ENCODE data around the gene REXO5.

Gene REXO5

DNA sequence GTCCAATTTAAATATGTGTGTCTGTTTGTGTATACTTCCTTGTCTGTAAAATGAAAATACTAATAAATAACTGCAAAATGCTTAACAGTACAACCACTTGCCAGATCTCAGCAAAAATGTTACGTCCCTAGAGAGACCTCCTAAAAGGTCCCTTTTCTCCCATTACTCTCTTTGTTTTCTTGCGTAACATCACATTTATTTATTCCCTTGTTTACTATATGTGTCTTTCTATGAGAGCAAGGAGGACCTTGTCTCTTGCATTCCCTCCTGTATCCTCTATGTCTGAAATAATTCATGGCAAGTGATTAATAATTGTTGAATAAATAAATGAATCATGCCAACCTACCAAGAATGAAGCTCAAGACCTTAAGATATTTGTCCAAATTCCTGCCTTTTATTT, 40.6 kb upstream of the REXO5 start:
- TF ChIP-seq, protein P1, sequence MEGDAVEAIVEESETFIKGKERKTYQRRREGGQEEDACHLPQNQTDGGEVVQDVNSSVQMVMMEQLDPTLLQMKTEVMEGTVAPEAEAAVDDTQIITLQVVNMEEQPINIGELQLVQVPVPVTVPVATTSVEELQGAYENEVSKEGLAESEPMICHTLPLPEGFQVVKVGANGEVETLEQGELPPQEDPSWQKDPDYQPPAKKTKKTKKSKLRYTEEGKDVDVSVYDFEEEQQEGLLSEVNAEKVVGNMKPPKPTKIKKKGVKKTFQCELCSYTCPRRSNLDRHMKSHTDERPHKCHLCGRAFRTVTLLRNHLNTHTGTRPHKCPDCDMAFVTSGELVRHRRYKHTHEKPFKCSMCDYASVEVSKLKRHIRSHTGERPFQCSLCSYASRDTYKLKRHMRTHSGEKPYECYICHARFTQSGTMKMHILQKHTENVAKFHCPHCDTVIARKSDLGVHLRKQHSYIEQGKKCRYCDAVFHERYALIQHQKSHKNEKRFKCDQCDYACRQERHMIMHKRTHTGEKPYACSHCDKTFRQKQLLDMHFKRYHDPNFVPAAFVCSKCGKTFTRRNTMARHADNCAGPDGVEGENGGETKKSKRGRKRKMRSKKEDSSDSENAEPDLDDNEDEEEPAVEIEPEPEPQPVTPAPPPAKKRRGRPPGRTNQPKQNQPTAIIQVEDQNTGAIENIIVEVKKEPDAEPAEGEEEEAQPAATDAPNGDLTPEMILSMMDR (conservative IDR thresholded peaks at IDR 0.05) = no peak
- 0 out of 2 replicates have a peak overlapping the region, but pooled peaks have one; percentile 85 for H3K27ac ChIP-seq

DNA sequence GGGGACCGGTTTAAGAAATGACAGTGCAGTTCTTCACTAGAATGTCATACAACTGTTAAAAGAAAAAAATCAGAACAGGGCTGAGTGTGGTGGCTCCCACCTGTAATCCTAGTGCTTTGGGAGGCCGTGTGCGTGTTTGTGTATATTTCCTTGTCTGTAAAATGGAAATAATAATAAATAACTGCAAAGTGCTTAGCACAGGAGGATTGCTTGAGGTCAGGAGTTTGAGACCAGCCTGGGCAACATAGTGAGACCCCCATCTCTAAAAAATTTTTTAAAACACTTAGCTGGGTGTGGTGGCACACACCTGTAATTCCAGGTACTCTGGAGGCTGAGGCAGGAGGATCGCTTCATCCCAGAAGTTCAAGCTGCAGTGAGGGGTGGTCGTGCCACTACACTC, 40.0 kb upstream of the REXO5 start:
- TF ChIP-seq, protein P1 (conservative IDR thresholded peaks at IDR 0.05) = no peak
- H3K27ac ChIP-seq = no peak overlapping the region

DNA sequence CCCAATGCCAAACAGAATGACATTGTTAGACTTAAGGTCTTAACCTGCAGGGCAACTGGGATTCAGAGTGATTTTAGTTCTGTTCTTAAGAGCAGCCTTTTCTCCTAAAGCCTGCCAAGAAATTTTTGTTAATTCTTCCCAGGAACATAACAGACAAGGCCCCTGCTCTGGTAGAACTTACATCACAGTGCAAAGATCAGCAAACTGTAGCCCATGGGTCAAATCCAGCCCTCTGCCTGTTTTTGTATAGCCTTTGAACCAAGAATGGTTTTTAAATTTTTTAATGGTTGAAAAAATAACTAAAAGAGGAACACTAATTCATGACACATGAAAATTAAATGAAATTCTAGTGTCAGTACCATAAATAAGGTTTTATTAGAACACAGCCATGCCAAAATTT, 38.8 kb upstream of the REXO5 start:
- TF ChIP-seq, protein P1 (conservative IDR thresholded peaks at IDR 0.05) = no peak
- no peak overlapping the region for H3K27ac ChIP-seq

DNA sequence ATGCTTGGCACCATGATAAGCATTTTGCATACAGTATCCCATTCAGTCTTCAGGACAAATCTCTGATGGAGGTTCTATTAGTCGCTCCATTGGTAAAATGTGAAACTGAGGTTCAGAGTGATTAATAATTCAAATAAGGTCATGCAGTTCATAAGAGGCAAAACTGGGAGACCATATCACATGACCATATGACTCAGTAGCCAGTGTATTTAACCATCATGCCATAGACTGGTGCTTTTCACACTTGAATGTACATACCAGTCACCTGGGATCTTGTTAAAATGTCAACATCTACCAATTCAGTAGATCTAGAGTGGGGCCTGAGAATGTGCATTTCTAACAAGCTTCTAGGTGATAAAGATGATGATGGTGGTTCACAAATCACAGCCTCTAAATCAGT, 38.2 kb upstream of the REXO5 start:
- TF ChIP-seq, protein P1 (conservative IDR thresholded peaks at IDR 0.05) = no peak
- H3K27ac ChIP-seq = no peak overlapping the region

DNA sequence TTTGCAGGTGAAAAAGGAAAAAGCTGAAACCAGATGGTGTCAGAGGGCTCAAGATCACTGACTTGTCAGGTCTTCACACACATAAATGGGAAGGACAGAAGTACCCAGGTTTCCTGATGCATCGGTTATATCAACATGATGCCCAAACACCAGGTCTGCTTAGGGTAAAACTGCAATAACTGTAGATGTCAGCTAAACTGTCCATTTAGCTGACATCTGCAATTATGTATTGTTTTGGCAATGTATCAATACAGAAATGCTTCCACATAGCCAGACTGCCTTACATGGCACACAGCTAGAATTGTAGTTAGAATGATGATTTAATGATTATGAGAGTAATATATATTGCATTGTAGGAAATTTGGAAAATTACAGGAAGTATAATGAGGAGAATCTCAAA, 37.5 kb upstream of the REXO5 start:
- TF ChIP-seq, protein P1 (conservative IDR thresholded peaks at IDR 0.05) = no peak
- H3K27ac ChIP-seq = no peak overlapping the region

DNA sequence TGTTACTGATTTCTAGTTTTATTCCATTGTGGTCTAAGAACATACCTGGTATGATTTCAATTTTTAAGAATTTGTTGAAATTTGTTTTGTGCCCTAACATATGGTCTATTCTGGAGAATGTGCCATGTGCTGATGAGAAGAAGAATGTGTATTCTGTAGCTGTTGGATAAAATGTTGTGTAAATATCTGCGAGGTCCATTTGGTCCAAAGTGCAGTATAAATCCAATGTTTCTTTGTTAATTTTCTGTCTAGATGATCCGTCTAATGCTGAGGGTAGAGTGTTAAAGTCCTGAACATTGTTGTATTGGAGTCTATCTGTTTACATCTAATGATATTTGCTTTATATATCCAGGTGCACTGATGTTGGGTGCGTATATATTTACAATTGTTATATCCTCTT, 32.6 kb upstream of the REXO5 start:
- TF ChIP-seq, protein P1 (conservative IDR thresholded peaks at IDR 0.05) = no peak

DNA sequence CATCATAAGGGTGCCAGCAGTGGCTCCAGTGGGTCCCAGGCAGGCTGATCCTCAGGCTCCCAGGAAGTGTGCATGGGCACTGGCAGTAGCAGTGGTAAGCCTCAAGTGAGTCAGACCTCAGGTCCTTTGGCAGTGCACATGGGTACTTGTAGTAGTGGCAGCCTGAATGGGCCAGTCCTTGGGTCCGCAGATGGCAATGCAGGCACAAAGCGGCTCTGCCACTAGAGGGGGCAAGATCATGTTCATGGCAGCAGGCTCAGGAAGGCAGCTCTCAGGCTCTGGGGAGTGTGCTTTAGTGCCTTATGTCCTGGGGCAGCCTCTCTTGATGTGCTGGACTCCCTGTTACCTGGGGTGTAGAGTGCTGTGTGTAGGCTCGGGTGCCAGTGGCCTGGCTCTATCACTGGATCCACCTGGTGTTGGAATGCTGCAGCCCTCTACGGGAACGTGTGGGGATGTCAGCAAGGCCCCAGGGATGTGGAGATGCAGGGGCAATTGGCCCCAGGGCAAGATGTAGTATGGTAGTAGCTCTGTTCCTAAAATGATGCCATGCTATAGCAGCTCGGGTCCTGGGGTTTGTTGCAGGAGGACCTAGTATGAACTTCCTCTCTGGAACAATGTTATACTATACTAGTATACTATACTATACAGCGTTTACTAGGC, 31.5 kb upstream of the REXO5 start:
- TF ChIP-seq, protein P1 (conservative IDR thresholded peaks at IDR 0.05) = peak; percentile 70
- no peak overlapping the region for H3K27ac ChIP-seq

More for the DNA sequence above, 32.6 kb upstream of the REXO5 start:
- H3K27ac ChIP-seq = no peak overlapping the region
